ENCODE data around the gene PLXDC2.

Gene PLXDC2

DNA sequence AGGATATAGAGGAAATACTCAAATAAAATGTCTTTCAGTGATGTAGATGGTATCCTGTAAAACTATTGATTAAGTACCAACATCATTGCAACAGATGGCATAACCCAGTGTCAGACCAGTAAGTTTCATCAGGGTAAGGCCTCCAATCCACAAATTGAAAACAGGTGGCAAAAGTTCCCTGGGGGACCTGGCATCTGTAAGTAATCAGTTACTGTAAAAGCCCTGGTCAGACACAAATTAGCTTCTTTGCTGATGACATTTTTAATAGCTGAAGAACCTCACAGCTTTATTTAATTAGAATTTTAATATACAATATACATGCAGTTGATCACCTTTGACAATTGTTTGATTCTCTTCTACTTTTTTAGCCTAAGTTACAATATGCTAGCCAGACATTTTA, 152.5 kb downstream of the PLXDC2 start:
- TF ChIP-seq, protein P1, sequence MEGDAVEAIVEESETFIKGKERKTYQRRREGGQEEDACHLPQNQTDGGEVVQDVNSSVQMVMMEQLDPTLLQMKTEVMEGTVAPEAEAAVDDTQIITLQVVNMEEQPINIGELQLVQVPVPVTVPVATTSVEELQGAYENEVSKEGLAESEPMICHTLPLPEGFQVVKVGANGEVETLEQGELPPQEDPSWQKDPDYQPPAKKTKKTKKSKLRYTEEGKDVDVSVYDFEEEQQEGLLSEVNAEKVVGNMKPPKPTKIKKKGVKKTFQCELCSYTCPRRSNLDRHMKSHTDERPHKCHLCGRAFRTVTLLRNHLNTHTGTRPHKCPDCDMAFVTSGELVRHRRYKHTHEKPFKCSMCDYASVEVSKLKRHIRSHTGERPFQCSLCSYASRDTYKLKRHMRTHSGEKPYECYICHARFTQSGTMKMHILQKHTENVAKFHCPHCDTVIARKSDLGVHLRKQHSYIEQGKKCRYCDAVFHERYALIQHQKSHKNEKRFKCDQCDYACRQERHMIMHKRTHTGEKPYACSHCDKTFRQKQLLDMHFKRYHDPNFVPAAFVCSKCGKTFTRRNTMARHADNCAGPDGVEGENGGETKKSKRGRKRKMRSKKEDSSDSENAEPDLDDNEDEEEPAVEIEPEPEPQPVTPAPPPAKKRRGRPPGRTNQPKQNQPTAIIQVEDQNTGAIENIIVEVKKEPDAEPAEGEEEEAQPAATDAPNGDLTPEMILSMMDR (IDR thresholded peaks at IDR 0.05; ENCODE audit: extremely low read depth, missing control alignments), result no peak
- no peak for DNase-seq (ENCODE audit: low spot score)

DNA sequence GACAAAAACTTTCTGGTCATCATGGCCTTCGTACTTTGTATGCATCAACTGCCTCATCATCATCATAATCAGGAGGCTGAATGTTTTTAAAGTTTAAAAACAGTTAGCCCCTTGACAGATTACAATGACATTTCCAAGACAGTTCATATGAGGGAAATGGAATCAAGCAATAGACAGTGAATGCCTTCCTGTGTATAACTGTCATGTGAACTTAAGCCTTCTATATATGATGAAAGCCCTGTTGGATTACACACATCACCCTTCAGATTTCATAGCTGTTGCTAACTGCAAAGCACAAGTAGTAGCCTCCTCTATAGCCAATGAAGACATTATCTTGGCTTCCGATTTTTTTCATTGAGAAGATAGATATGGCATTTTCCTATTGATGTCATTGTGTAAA, 154.0 kb downstream of the PLXDC2 start:
- no peak for DNase-seq (ENCODE audit: low spot score)
- TF ChIP-seq, protein P1 (IDR thresholded peaks at IDR 0.05; ENCODE audit: extremely low read depth, missing control alignments), result no peak

DNA sequence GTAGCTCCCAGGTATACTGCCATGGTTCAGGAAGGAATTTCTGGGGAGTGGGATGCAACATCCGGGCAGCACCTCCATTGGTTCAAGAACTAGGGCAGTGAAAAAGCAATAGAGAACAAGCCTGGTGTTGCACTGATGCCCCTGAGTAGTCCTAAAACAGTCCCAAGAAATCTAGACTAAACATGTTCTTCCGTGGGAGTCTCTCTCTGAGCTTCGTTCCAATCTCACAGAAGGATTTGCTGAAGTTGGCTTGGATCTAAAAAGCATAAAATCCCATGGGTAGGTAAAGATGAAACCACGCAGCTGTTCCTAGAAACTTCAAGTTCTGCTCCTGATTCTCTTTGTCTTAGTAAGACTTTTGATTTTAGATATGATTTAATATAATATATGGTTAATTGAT, 154.5 kb downstream of the PLXDC2 start:
- DNase-seq (ENCODE audit: low spot score), result no peak
- TF ChIP-seq, protein P1 (IDR thresholded peaks at IDR 0.05; ENCODE audit: extremely low read depth, missing control alignments), result no peak

DNA sequence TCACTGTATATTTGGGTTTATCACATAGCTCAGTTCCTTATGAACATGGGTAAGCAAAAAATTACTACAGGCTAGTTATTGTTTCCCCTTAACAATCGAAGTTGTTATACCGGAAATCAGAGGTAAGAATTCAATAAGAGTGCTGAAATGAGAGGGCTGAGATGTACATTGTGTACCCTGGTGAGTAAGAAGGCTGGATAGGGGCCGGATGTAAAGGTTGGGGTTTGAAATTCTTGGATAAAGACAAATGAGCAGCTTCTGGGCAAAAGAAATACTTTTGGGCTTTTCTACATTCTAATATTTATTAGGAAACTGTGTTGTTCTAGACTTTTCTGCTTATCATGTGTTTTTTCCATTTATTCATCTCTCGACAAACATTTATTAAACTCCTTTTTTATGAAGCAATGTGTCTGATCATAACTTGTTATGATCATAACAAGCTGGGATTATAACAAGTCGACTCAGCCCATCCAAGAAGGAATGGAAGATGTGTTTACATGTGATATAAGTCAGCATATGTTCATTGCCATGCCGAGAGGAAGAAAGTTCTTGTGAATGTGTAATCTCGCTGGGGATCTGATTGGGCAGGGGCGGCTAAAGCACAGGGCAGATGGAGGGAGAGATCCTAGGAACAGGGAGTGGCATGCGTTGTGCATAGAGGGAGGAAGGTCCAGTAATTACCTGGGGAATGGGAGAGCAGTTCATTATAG, 155.3 kb downstream of the PLXDC2 start:
- no peak for DNase-seq (ENCODE audit: low spot score)
- TF ChIP-seq, protein P1 (IDR thresholded peaks at IDR 0.05; ENCODE audit: extremely low read depth, missing control alignments), result no peak

DNA sequence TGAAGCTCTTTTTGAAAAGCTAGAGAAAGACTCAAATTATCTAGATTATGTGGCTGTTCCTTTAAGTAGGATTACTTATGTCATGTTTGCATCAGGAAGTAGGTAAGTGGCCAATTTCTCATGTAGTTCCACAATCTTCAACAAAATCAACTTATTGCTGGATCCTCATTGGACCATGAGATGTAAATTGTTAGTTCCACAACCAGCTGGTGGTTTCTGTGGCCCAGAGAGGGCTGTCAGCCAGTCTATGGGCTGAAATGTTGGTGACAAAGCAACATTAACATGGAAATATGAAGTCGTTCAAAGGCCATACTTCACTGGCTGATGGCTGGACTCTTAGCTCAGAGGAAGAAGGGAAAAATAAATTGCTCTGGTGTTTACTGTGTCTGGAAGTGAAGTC, 157.9 kb downstream of the PLXDC2 start:
- TF ChIP-seq, protein P1 (IDR thresholded peaks at IDR 0.05; ENCODE audit: extremely low read depth, missing control alignments), result no peak
- no peak for DNase-seq (ENCODE audit: low spot score)

DNA sequence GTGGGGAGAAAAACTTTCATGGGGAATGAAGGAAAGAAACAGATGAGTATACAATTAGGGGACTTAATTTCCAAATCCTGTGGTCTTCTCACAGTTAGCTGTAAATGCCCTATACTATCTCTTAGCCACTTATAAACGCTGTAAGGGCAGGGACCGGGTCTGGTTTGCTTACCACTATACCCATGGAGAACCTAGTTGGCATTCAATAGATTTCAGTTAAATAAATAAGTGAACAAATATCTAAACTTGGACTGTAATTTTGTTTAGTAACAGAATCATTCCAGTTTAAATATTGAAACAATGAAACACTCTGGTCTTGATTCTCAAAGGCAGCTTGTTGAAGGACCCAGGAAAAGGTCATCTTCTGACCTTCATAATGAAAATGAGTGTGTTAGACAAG, 158.3 kb downstream of the PLXDC2 start:
- no peak for DNase-seq (ENCODE audit: low spot score)
- TF ChIP-seq, protein P1 (IDR thresholded peaks at IDR 0.05; ENCODE audit: extremely low read depth, missing control alignments), result no peak

DNA sequence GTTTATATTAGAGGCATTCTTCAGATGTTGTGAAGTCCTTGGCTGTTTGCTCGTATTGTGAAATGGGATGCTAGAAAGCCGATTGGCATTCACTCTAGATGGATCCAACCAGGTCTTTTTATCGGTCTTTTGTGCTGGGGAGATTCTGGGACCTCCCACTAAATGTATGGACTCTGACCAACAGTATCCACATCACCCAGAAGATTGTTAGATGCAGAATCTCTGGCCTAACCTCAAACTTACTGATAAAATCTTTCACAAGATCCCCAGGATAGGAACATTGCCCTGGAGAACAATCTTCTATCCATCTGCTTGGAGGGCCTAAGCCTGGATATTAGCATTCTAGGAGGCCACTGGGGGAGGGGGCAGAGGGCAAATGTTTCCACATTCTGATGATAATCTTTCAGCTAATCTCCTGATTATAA, 160.9 kb downstream of the PLXDC2 start:
- DNase-seq (ENCODE audit: low spot score), result no peak
- TF ChIP-seq, protein P1 (IDR thresholded peaks at IDR 0.05; ENCODE audit: extremely low read depth, missing control alignments), result no peak
